H9 (cell line): ENCODE data around the gene VSIR. TPM values are rescaled to one million over a fixed set of nuclear protein-coding genes. Genes with fewer than 3 reads are reported as not detected.

Experiments used
- DNase-seq: peaks from one replicate; pipeline ENCODE4 v3.0.0-alpha.2; 2017
- H2AFZ ChIP-seq: one replicate; pipeline ENCODE4 v1.6.1; 2013; ENCODE audit warnings: mild to moderate bottlenecking, low read length, control low read depth, moderate library complexity
- H2AK5ac ChIP-seq: 2 replicates; pipeline ENCODE4 v1.6.1; 2013; ENCODE audit warnings: low read length, control low read depth, mixed read lengths; ENCODE audit not compliant: insufficient read length
- H2BK120ac ChIP-seq: one replicate; pipeline ENCODE4 v1.6.1; 2013; ENCODE audit warnings: low read depth, mild to moderate bottlenecking, low read length, control low read depth, inconsistent platforms; ENCODE audit not compliant: poor library complexity, severe bottlenecking
- H2BK12ac ChIP-seq: 2 replicates; pipeline ENCODE4 v1.6.1; 2013; ENCODE audit warnings: low read length, control low read depth, mixed read lengths, low read depth; ENCODE audit not compliant: insufficient read length
- H2BK15ac ChIP-seq: 2 replicates; pipeline ENCODE4 v1.6.1; 2013; ENCODE audit warnings: low read depth, low read length, control low read depth
- H2BK20ac ChIP-seq: one replicate; pipeline ENCODE4 v1.6.1; 2013; ENCODE audit warnings: low read depth, mild to moderate bottlenecking, low read length, control low read depth, inconsistent platforms; ENCODE audit not compliant: poor library complexity, severe bottlenecking
- H2BK5ac ChIP-seq: 2 replicates; pipeline ENCODE4 v1.6.1; 2013; ENCODE audit warnings: low read length, control low read depth, mixed read lengths; ENCODE audit not compliant: insufficient read length
- H3K14ac ChIP-seq: 2 replicates; pipeline ENCODE4 v1.6.1; 2013; ENCODE audit warnings: low read length, control low read depth; ENCODE audit not compliant: insufficient read depth
- H3K18ac ChIP-seq: 2 replicates; pipeline ENCODE4 v1.6.1; 2013; ENCODE audit warnings: low read depth, mild to moderate bottlenecking, mixed read lengths, low read length, control low read depth; ENCODE audit not compliant: insufficient read length
- H3K23ac ChIP-seq: 2 replicates; pipeline ENCODE4 v1.6.1; 2013; ENCODE audit warnings: low read length, control low read depth, mixed read lengths, low read depth; ENCODE audit not compliant: insufficient read length
- H3K23me2 ChIP-seq: 2 replicates; pipeline ENCODE4 v1.6.1; 2013; ENCODE audit warnings: low read depth, mild to moderate bottlenecking, mixed read lengths, low read length, control low read depth; ENCODE audit not compliant: insufficient read length, poor library complexity, severe bottlenecking
- H3K27ac ChIP-seq: 2 replicates; pipeline ENCODE4 v1.5.1; 2013; ENCODE audit warnings: low read length, control low read depth, mixed read lengths, low read depth; ENCODE audit not compliant: insufficient read length
- H3K27me3 ChIP-seq: 2 replicates; pipeline ENCODE4 v1.6.1; 2013; ENCODE audit warnings: low read length, control low read depth, inconsistent platforms; ENCODE audit not compliant: insufficient read depth
- H3K4ac ChIP-seq: 2 replicates; pipeline ENCODE4 v1.6.1; 2013; ENCODE audit warnings: low read depth, mild to moderate bottlenecking, control low read depth, inconsistent platforms, low read length, moderate library complexity
- H3K4me1 ChIP-seq: 2 replicates; pipeline ENCODE4 v1.6.1; 2013; ENCODE audit warnings: low read length, control low read depth, inconsistent platforms; ENCODE audit not compliant: insufficient read depth
- H3K4me2 ChIP-seq: 2 replicates; pipeline ENCODE4 v1.6.1; 2013; ENCODE audit warnings: low read length, control low read depth, mixed read lengths; ENCODE audit not compliant: insufficient read length, insufficient read depth
- H3K56ac ChIP-seq: 2 replicates; pipeline ENCODE4 v1.6.1; 2013; ENCODE audit warnings: low read depth, mild to moderate bottlenecking, mixed read lengths, low read length, control low read depth; ENCODE audit not compliant: insufficient read length
- H3K79me1 ChIP-seq: 2 replicates; pipeline ENCODE4 v1.6.1; 2013; ENCODE audit warnings: low read depth, mild to moderate bottlenecking, moderate library complexity, low read length, control low read depth, inconsistent platforms; ENCODE audit not compliant: insufficient read depth, poor library complexity, severe bottlenecking
- H3K79me2 ChIP-seq: 2 replicates; pipeline ENCODE4 v1.6.1; 2013; ENCODE audit warnings: low read length, control low read depth, inconsistent platforms; ENCODE audit not compliant: insufficient read depth
- H3K9ac ChIP-seq: 2 replicates; pipeline ENCODE4 v1.6.1; 2013; ENCODE audit warnings: low read length, control low read depth, mixed read lengths; ENCODE audit not compliant: insufficient read length; ENCODE audit errors: extremely low read depth
- H3K9me3 ChIP-seq: one replicate; pipeline ENCODE4 v1.6.1; 2013; ENCODE audit warnings: low read depth, low read length, inconsistent platforms; ENCODE audit not compliant: control insufficient read depth
- H3T11ph ChIP-seq: one replicate; pipeline ENCODE4 v1.6.1; 2013; ENCODE audit warnings: mild to moderate bottlenecking, low read length, control low read depth, inconsistent platforms
- H4K20me1 ChIP-seq: one replicate; pipeline ENCODE4 v1.6.1; 2013; ENCODE audit not compliant: control insufficient read depth, insufficient read length, insufficient read depth
- H4K5ac ChIP-seq: 2 replicates; pipeline ENCODE4 v1.6.1; 2013; ENCODE audit warnings: low read depth, mild to moderate bottlenecking, mixed read lengths, low read length, control low read depth; ENCODE audit not compliant: insufficient read length
- H4K8ac ChIP-seq: replicated peaks from 2 replicates; pipeline ENCODE4 v1.6.1; 2013; ENCODE audit warnings: low read length, control low read depth, mixed read lengths, low read depth; ENCODE audit not compliant: insufficient read length
- H4K91ac ChIP-seq: 2 replicates; pipeline ENCODE4 v1.6.1; 2013; ENCODE audit warnings: low read depth, mild to moderate bottlenecking, moderate library complexity, mixed read lengths, low read length, control low read depth; ENCODE audit not compliant: insufficient read length
- H3K27ac Mint-ChIP-seq, 3 experiments: 2 replicates in 2 of 3; 3 replicates in 1 of 3; pipeline ENCODE4 v1.8.0; 2020 to 2021; ENCODE audit warnings: mixed read lengths in 3 of 3, mild to moderate bottlenecking in 1 of 3, moderate library complexity in 1 of 3
- H3K27me3 Mint-ChIP-seq: 2 replicates; pipeline ENCODE4 v1.8.0; 2021; ENCODE audit warnings: low read depth, mild to moderate bottlenecking, moderate library complexity, mixed read lengths
- H3K36me3 Mint-ChIP-seq, 3 experiments: 2 replicates in 2 of 3; 3 replicates in 1 of 3; pipeline ENCODE4 v1.8.0; 2020 to 2021; ENCODE audit warnings: low read depth in 3 of 3, mixed read lengths in 3 of 3; ENCODE audit not compliant: insufficient read depth in 1 of 3
- H3K4me1 Mint-ChIP-seq, 2 experiments: 2 replicates each; pipeline ENCODE4 v1.8.0; 2020; ENCODE audit warnings: mixed read lengths in 2 of 2
- H3K4me3 Mint-ChIP-seq, 2 experiments: 2 replicates in 1 of 2; 3 replicates in 1 of 2; pipeline ENCODE4 v1.8.0; 2020 to 2021; ENCODE audit warnings: mild to moderate bottlenecking in 2 of 2, mixed read lengths in 2 of 2, moderate library complexity in 1 of 2
- H3K9me3 Mint-ChIP-seq, 2 experiments: 2 replicates in 1 of 2; 3 replicates in 1 of 2; pipeline ENCODE4 v1.8.0; 2020; ENCODE audit warnings: mild to moderate bottlenecking in 2 of 2, mixed read lengths in 2 of 2, moderate library complexity in 1 of 2
- WGBS: extraction: QIAGEN DNeasy Blood & Tissue Kit; methylation state at CpG from one replicate; pipeline ENCODE4 v1.1.7; 2013; ENCODE audit warnings: missing lambda C conversion rate, low lambda C conversion rate, mixed read lengths; ENCODE audit not compliant: insufficient read length; ENCODE audit errors: extremely low coverage; 5-methylcytosine and 5-hydroxymethylcytosine counted together
- total RNA-seq: library from RNA; stranded (reverse); gene quantifications from 2 replicates; pipeline ENCODE4 v1.2.1, GENCODE V29; 2021
- TF ChIP-seq, protein P1 (sequence below): fragments of 200-600 bp; sonication (generic); conservative IDR thresholded peaks from 3 replicates; pipeline ENCODE4 v1.8.0; 2021; ENCODE audit warnings: antibody characterized with exemption, mild to moderate bottlenecking

The VSIR gene
- total RNA-seq, 1 experiment from 2014 or later = 0.11 TPM

GRCh38 chr10:71743089-71743838, 30.1 kb downstream of the VSIR start:
- no peaks in the 10 kb centered on the region for H3K27me3 ChIP-seq
- Mint-ChIP-seq H3K9me3 (peaks cover 0 to 4% of the 10 kb centered on the region in 2 experiments; a peak in 1 of 5 replicates), H3K27me3 (peaks cover 2% of the 10 kb centered on the region), H3K27ac (no peak overlapping the region), H3K4me3 (no peak overlapping the region), H3K36me3 (0 out of 7 replicates have a peak, but pooled peaks cover 0 to 4% (median 0%) of the 10 kb centered on the region in 3 experiments), H3K4me1 (peaks cover 11 to 18% of the 10 kb centered on the region in 2 experiments)
- H2AK5ac ChIP-seq = no peak overlapping the region
- no peaks in the 10 kb centered on the region for H4K20me1 ChIP-seq
- no peak overlapping the region for H3K4me2 ChIP-seq
- H3K79me2 ChIP-seq = no peaks in the 10 kb centered on the region
- H2BK5ac ChIP-seq = no peak overlapping the region
- H3K9me3 ChIP-seq = no peaks in the 10 kb centered on the region
- H3K14ac ChIP-seq = no peak overlapping the region
- TF ChIP-seq, protein P1, sequence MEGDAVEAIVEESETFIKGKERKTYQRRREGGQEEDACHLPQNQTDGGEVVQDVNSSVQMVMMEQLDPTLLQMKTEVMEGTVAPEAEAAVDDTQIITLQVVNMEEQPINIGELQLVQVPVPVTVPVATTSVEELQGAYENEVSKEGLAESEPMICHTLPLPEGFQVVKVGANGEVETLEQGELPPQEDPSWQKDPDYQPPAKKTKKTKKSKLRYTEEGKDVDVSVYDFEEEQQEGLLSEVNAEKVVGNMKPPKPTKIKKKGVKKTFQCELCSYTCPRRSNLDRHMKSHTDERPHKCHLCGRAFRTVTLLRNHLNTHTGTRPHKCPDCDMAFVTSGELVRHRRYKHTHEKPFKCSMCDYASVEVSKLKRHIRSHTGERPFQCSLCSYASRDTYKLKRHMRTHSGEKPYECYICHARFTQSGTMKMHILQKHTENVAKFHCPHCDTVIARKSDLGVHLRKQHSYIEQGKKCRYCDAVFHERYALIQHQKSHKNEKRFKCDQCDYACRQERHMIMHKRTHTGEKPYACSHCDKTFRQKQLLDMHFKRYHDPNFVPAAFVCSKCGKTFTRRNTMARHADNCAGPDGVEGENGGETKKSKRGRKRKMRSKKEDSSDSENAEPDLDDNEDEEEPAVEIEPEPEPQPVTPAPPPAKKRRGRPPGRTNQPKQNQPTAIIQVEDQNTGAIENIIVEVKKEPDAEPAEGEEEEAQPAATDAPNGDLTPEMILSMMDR = no peak
- no peak overlapping the region for H2BK15ac ChIP-seq
- no peaks in the 10 kb centered on the region for H3K4me1 ChIP-seq
- no peaks in the 10 kb centered on the region for H3K23me2 ChIP-seq
- no peak overlapping the region for H2BK12ac ChIP-seq
- no peak overlapping the region for H3K4ac ChIP-seq
- H2BK120ac ChIP-seq = no peak overlapping the region
- H3K79me1 ChIP-seq = no peaks in the 10 kb centered on the region
- H3K23ac ChIP-seq = no peak overlapping the region
- H4K8ac ChIP-seq = no peak overlapping the region
- no CpG with 5 or more reads among the region's 4 CpGs for WGBS
- H2BK20ac ChIP-seq = no peak overlapping the region
- no peak for DNase-seq
- H2AFZ ChIP-seq = no peak overlapping the region
- H4K5ac ChIP-seq = no peak overlapping the region
- H3T11ph ChIP-seq = no peak overlapping the region
- H3K27ac ChIP-seq = no peak overlapping the region
- H4K91ac ChIP-seq = no peak overlapping the region
- no peak overlapping the region for H3K56ac ChIP-seq
- H3K18ac ChIP-seq = no peak overlapping the region
- H3K9ac ChIP-seq = no peak overlapping the region
